Stimulated activated CD4-positive, alpha-beta T cell treated with anti-CD3 and anti-CD28 coated beads, Interleukin-15, amount 100 ng/mL, for 24 hours (primary cell): ENCODE results near the gene CMC4.
A peak's percentile ranks its signal among the peaks of the same experiment; 100 is the strongest.

ENCODE experiments used
- DNase-seq: peaks from one replicate; pipeline ENCODE4 v3.0.0-alpha.2; 2020

The CMC4 gene

GRCh38 chrX:155052738-155053498, 18.0 kb downstream of the CMC4 start:
- DNase-seq: no peak

GRCh38 chrX:155048977-155049619, 21.8 kb downstream of the CMC4 start:
- DNase-seq: peak; percentile 55

- DNase-seq: no peak
Observed at GRCh38 chrX:155046811-155047528, 24.0 kb downstream of the CMC4 start.

- no peak for DNase-seq
Observed at GRCh38 chrX:155046129-155046810, 24.7 kb downstream of the CMC4 start.

GRCh38 chrX:155035688-155036087, 35.2 kb downstream of the CMC4 start:
- DNase-seq: no peak

GRCh38 chrX:155031657-155032056, 39.3 kb downstream of the CMC4 start:
- DNase-seq: no peak

- DNase-seq: no peak
Observed at GRCh38 chrX:155028877-155029291, 42.1 kb downstream of the CMC4 start.

GRCh38 chrX:155028129-155028528, 42.8 kb downstream of the CMC4 start:
- no peak for DNase-seq

GRCh38 chrX:155027509-155028066, 43.3 kb downstream of the CMC4 start:
- DNase-seq: peak; percentile 5

GRCh38 chrX:155026727-155027508, 44.0 kb downstream of the CMC4 start, which contains the start of gene FUNDC2:
Gene FUNDC2 (plus strand): TSS chrX:155026844. CDS start chrX:155026939, 95 bp downstream.
- peak; percentile 92 for DNase-seq

GRCh38 chrX:155026420-155026726, 44.6 kb downstream of the CMC4 start:
- DNase-seq: no peak

- DNase-seq: no peak
Observed at GRCh38 chrX:155023907-155024833, 46.8 kb downstream of the CMC4 start.

- no peak for DNase-seq
Observed at GRCh38 chrX:155022585-155022984, 48.4 kb downstream of the CMC4 start, which contains the start of gene F8. Gene F8 (minus strand): TSS chrX:155022723. CDS start chrX:155022552, 171 bp downstream.

- no peak for DNase-seq
Observed at GRCh38 chrX:155020591-155020990, 50.3 kb downstream of the CMC4 start.
